ENCODE data around the gene ZNF750.

Gene ZNF750

GRCh38 chr17:82835122-82835521 is 4.7 kb downstream of the ZNF750 start:
- no peak for DNase-seq (ENCODE audit: low read depth in 2 of 2)

DNA sequence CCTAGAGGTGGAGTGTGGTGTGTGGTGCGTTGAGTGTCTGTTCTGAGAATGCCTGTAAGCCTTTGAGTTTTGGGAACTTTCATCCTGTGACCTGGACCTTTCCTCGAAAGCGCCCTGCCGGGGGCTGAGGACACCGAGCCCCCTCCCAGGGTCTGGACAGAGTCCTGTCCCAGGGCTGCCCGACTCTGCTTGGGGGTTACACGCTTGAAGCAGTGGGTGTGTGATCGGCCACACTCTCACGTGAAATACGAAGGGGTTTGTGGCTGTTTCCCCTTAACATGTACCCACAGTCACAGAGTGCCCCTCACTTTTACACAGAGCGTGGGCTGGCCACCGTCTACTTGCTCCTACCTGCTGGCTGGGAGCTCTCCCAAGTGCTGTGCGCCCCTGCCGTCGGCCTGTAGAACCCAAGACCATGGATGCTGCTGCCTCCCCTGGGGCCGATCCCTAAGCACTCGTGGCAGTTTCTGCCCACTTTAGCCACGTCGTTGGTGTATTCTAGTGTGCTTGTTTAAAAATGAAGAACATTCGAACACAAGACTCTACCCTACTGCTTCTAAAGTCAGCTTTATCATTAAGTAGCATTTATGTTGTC is 6.8 kb downstream of the ZNF750 start:
- no peak for DNase-seq (ENCODE audit: low read depth in 2 of 2)

GRCh38 chr17:82832411-82832810 is 7.4 kb downstream of the ZNF750 start:
- DNase-seq (ENCODE audit: low read depth in 2 of 2): no peak

DNA sequence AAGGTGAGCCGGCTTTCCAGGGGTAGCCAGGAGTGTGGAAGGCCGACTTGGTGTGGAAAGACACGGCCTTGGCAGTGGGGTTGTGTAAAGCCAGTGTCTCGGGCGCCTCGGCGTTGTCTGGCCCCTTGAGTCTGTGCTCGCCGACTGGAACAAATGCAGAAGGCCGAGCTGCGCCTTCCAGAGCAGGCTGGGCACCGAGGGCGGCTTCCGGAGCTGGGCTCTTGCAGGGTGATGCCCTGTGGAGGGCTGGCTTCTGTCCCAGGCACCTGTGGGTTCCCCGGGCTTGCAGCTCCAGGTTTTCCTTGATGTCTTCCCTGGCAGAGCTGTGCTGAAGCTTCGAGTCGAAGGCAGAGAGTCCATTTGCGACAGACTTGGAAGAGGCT is 8.0 kb downstream of the ZNF750 start:
- DNase-seq (ENCODE audit: low read depth in 2 of 2): no peak

- no peak for DNase-seq (ENCODE audit: low read depth in 2 of 2)
These were observed 8.6 kb downstream of the ZNF750 start for GRCh38 chr17:82831041-82831817.

GRCh38 chr17:82830249-82830661 is 9.6 kb downstream of the ZNF750 start:
- no peak for DNase-seq (ENCODE audit: low read depth in 2 of 2)

DNA sequence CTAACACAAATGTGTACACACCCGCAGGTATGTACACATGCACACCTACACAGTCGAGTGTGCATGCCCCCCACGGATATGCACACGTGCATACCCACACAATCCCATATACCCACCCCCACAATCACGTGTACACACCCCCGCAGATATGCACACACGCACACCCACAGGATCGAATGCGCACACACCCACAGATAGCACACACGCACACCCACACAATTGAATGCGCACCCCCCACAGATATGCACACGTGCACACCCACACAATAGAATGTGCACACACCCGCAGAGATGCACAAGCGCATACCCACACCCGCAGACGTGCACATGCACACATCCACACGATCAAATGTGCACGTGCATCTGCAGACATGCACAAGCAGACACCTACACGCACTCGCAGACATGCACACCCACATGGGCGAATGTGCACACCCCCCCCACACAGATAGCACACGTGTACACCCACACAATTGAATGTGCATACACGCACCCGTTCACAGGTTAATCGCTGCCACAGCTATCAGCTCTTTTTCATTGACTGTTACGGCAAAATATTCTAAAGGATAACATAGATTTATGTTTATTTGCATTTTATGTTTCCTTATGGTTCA is 10.8 kb downstream of the ZNF750 start:
- DNase-seq (ENCODE audit: low read depth in 2 of 2): no peak

DNA sequence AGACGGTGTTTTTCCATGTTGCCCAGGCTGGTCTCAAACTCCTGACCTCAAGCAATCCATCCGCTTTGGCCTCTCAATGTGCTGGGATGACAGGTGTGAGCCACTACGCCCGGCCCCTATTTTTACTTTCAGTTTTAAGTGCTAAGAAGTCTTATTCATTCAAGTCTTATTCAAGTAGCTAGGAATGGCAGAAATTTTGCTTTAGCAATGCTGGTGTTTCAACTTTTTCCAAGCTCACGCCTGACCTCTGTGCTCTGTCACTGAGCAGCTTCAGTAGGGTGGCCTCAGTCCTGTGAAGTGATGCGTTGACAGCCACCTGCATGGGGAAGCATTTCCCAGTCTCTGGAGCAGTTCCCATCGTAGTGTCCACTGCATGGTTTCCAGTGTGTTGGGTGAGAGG is 12.9 kb downstream of the ZNF750 start:
- no peak for DNase-seq (ENCODE audit: low read depth in 2 of 2)

GRCh38 chr17:82826211-82826610 is 13.6 kb downstream of the ZNF750 start:
- DNase-seq (ENCODE audit: low read depth in 2 of 2): no peak

DNA sequence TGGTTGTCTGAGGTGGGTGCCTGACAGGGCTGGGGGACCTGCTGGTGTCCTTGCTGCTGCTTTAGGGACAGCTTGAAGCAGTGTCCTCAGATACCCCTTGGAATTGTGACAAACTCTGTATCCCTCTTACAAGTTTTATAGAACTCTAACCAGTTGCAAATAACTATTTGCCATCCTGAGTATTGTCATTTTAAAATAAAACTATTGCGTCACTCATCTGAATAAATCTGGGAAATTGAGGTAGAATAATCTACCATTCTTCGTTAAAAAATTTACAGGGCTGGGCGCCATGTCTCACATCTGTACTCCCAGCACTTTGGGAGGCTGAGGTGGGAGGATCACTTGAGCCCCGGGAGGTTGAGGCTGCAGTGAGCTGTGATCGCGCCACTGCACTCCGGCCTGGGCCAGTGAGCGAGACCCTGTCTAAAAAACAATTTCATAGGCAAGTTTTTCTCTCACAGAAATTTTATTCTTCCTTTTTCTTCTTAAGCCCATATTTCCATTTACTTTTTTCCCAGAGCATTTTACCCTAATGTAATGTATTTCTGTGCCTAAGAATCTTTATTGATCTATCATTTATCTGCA is 14.2 kb downstream of the ZNF750 start:
- DNase-seq (ENCODE audit: low read depth in 2 of 2): no peak

DNA sequence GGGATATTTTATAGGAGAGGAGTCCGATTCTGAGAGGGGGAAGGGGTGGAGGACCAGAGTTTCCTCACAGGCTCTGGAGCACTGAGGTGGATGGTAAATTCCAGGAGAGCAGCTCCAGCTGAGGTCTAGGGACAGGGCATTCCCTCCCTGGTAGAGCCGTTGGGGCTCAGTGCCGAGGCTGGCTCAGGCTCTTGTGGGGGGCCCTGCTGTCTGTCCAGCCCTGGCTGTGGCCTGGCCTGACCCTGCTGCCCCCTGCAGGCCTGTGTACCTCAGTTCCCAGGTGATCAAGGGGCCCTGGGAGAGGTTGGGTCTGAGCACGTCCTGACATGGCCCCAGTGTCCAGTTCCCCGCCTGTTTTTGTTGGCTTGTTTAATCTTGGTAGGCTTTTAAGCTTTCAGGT is 16.8 kb downstream of the ZNF750 start:
- no peak for DNase-seq (ENCODE audit: low read depth in 2 of 2)

DNA sequence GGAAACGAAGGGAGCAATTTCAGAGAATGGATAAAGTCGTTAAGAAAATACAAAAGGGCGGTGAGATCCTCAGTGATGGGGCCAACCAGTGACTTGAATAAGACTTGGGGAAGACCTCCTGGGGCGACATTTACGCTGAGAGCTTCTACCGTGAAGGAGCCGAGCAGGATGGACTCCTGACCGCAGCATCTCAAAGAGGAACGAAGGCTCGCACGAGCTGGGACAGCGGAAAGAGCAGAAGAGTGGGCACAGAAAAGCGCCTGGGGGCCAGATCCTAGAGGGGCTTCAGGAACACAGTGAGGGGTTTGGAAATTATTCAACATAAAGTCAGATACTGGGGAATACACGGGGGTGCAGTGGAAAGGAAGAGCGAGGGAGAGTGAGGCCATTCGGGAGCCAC is 17.5 kb downstream of the ZNF750 start:
- no peak for DNase-seq (ENCODE audit: low read depth in 2 of 2)

DNA sequence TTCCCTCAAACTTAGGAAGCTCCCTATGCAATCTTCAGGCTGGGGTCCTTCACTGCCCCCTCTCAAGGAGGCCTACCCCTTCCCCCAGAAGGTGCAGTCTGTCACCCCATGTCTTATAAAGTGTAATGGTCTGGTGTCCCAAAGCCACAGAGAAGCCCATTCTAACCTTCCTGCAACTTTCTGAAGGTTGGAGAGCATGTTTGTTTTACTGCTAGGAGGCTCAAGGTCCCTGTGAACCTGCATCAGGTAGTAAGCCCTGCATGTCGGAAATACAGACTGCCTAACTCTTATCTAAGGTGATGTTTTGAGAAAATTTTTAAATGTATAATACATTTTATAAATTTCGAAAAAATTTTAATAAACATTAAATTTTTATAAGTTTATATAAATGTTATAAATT is 18.3 kb downstream of the ZNF750 start:
- DNase-seq (ENCODE audit: low read depth in 2 of 2): no peak

GRCh38 chr17:82820278-82821251 is 19.3 kb downstream of the ZNF750 start:
- DNase-seq (ENCODE audit: low read depth in 2 of 2): no peak

DNA sequence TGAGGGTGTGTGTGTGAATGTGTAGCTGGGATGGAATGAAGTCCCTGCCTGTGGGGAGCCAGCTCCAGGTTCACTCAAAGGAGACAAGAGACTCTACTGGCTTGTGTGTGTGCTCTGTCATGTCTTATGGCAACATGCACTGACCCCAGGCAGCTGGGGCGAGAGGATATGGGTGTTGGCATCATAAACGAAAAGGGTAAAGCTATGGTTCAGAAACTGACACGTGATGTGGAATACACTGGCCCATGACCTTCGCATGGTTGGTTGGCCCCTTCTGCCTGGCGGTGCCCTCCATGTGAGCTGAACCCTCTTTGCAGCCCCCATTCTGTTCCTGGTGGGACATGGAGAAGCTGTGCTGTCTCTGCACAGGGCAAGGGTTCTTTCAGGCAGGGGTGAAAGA is 21.9 kb downstream of the ZNF750 start:
- DNase-seq (ENCODE audit: low read depth in 2 of 2): no peak

- no peak for DNase-seq (ENCODE audit: low read depth in 2 of 2)
These were observed 23.5 kb downstream of the ZNF750 start for GRCh38 chr17:82816358-82816757.

DNA sequence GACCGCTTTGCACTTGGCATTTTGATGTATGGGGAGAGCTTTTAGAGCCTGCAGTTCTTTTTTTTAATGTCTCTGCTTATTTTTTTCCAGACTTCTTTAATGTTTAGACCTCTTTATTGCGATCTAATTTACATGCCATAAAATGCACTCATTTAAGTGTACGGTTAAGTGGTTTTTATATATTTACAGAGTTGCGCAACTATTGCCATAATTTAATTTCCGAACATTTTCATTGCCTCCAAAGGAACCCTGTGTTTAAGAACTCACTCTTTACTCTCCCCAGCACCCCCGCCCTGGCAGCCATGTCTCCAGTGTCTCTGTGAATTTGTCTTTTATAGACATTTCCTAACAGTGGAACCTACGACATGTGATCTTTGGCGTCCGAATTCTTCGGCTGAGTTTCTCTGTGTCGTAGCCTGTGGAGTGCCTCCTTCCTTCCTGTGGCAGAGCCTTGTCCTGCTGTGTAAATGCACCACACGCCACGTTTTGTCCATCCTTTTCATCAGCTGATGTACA is 24.0 kb downstream of the ZNF750 start:
- DNase-seq (ENCODE audit: low read depth in 2 of 2): no peak

GRCh38 chr17:82815354-82815753 is 24.5 kb downstream of the ZNF750 start:
- DNase-seq (ENCODE audit: low read depth in 2 of 2): no peak

GRCh38 chr17:82814834-82815233 is 25.0 kb downstream of the ZNF750 start:
- no peak for DNase-seq (ENCODE audit: low read depth in 2 of 2)

DNA sequence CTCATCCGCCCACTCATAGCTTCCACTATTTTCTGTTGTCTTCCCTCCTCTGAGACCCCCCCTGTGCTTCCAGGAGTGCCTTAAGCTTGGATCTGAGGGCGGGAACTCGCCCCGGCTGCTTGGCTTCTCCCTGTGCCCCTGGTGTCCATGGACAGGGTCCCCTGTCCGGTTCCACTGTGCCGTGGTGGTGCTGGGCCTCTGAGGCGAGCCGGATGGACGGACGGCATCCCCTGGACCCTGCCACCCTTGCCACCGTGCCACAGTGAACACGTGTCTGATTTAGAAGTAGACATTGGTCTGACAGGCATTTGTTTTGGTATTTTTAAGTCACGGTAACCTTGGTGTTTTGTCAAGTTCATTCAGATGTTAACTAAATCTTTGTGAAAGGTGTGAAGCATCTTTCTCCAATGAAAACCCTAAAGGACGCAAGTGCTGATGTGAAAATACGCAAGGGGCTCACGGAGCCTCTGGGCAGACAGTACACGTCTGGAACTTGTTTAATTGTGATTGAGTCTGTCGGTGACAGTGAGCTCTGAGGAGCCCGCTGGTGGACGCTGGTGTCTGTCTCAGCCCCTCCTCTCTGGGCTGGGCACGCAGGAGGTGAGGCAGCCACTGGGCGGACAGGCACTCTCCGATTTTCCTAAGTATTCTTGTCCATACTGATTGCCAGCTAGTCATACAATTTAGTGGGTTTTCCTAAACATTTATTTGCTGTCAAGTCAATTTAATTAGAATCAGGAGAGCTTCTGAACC is 26.3 kb downstream of the ZNF750 start:
- DNase-seq (ENCODE audit: low read depth in 2 of 2): no peak

DNA sequence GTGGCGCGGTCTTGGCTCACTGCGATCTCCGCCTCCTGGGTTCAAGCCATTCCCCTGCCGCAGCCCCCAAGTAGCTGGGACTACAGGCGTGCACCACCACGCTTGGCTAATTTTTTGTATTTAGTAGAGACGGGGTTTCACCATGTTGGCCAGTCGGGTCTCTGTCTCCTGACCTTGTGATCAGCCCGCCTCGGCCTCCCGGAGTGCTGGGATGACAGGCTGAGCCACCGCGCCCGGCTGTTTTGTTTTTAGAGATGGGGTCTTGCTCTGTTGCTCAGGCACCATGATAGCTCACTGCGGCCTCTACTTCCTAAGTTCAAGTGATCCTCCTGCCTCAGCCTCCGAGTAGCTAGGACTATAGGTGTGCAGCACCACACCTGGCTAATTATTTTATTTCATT is 27.2 kb downstream of the ZNF750 start:
- no peak for DNase-seq (ENCODE audit: low read depth in 2 of 2)
